ENCODE measurements around the gene INHBB. TPM values are rescaled to one million over a fixed set of nuclear protein-coding genes. Genes with fewer than 3 reads are reported as not detected.
A peak's percentile ranks its signal among the peaks of the same experiment; 100 is the strongest.

The INHBB gene
- total and polyA plus RNA-seq, 9 of the 15 experiments (the other 6 are each of a cell fraction or from before 2014, with no cell fraction given) = not detected

DNA sequence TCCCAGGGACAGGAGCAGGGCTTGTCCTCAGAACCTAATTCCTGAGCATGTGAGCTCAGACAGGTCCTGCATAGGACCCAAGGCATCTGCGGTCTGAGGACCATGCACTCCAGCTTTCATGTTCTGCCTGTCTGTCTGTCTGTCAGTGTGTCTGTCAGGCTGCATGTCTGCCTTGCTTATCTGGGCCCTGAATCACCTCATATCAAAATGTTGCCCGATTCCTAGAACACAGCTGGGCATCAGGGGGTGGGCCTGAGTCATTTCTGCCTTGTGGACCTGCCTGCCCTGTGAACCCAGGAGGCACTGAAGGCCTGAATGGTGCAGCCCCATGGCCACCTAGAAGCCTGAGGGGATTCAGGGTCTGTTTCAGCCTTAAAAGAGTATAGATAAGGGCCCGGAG is 22.1 kb downstream of the INHBB start:
- H3K9me3 ChIP-seq (replicated peaks; ENCODE audit: control insufficient read depth, insufficient read depth, low read depth, low read length) = no peaks in the 10 kb centered on the region
- WGBS (ENCODE audit: insufficient coverage, low coverage, missing lambda C conversion rate) = 0% methylated on average over 3 of the region's 3 CpGs
- H3K4me1 ChIP-seq (replicated peaks in 1 of 2; ENCODE audit: control insufficient read depth in 2 of 2, insufficient read depth in 2 of 2, low read length in 2 of 2) = no peaks in the 10 kb centered on the region
- intact Hi-C loops (cut with micrococcal nuclease) (no loop called here), in situ Hi-C loops (cut with MboI) (no loop called here)
- BruUV-seq (replicated peaks) = no TSS peak
- no peaks in the 10 kb centered on the region for H3K79me2 ChIP-seq (ENCODE audit: control insufficient read depth, insufficient read depth, low read length)
- ATAC-seq (no peak), FAIRE-seq (no peak), DNase-seq (ENCODE audit: extremely low read depth in 1 of 4, low spot score in 3 of 4) (no peak)
- no peak overlapping the region for H3K4me3 ChIP-seq
- H3K9ac ChIP-seq (ENCODE audit: insufficient read depth in 1 of 2, low read depth in 2 of 2, low read length in 2 of 2) = no peak overlapping the region
- no peak overlapping the region for H2AFZ ChIP-seq (ENCODE audit: low read depth, low read length)
- peaks cover 10% of the 10 kb centered on the region; the same call in 1 of the 2 replicates for H4K20me1 ChIP-seq (replicated peaks; ENCODE audit: control insufficient read depth, insufficient read depth, low read length)
- no peaks in the 10 kb centered on the region for H3K36me3 ChIP-seq (ENCODE audit: control insufficient read depth, insufficient read depth, low read length)
- CTCF ChIA-PET (ENCODE audit: low intra/inter-chr PET ratio) = no interaction called here
- peaks cover 6 to 62% of the 10 kb centered on the region in 2 experiments; a peak in 3 of 5 replicates for H3K27me3 ChIP-seq (ENCODE audit: control insufficient read depth in 2 of 2, insufficient read depth in 2 of 2, low read length in 2 of 2)
- no peaks in the 10 kb centered on the region for H3K9me1 ChIP-seq (ENCODE audit: control insufficient read depth, insufficient read depth, low read length)
- no peak overlapping the region for H3K27ac ChIP-seq (ENCODE audit: extremely low read depth, low read depth, low read length)
- POLR2A ChIA-PET = interaction anchor here (0.7 kb wide), 1 partner anchor 1714 kb away, joined by 3 read pairs; no protein-coding TSS in a partner anchor
- H3K4me2 ChIP-seq (ENCODE audit: insufficient read depth, low read length) = no peak overlapping the region
- no peak for TF ChIP-seq MXI1 (IDR thresholded peaks at IDR 0.05; ENCODE audit: low read depth, low read length)
- TF ChIP-seq ZNF586 (CRISPR knock-in tag; conservative IDR thresholded peaks at IDR 0.05) = no peak

DNA sequence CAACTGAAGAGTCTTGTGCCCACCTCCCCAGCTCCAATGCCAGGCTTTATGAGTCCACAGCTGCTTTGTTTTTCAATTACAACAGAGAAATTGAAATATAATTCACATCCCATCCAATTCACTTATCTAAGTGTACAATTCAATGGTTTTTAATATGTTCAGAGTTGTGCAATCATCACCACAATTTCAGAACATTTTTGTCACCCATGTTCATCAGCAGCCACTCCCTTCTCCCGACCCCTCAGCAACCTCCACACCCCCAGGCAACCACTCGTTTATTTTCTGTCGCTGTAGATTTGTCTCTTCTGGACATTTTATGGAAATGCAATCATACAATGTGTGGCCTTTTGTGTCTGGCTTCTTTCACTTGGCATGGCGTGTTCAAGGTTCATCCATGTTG is 23.3 kb downstream of the INHBB start:
- Histone ChIP-seq H4K20me1 (replicated peaks; ENCODE audit: control insufficient read depth, insufficient read depth, low read length) (0 out of 2 replicates have a peak, but pooled peaks cover 10% of the 10 kb centered on the region), H3K9ac (ENCODE audit: insufficient read depth in 1 of 2, low read depth in 2 of 2, low read length in 2 of 2) (no peak overlapping the region), H3K9me3 (replicated peaks; ENCODE audit: control insufficient read depth, insufficient read depth, low read depth, low read length) (no peaks in the 10 kb centered on the region), H3K27me3 (ENCODE audit: control insufficient read depth in 2 of 2, insufficient read depth in 2 of 2, low read length in 2 of 2) (peaks cover 6 to 56% of the 10 kb centered on the region in 2 experiments; a peak in 3 of 5 replicates), H3K79me2 (ENCODE audit: control insufficient read depth, insufficient read depth, low read length) (no peaks in the 10 kb centered on the region), H3K4me2 (ENCODE audit: insufficient read depth, low read length) (no peak overlapping the region), H3K4me1 (replicated peaks in 1 of 2; ENCODE audit: control insufficient read depth in 2 of 2, insufficient read depth in 2 of 2, low read length in 2 of 2) (no peaks in the 10 kb centered on the region), H2AFZ (ENCODE audit: low read depth, low read length) (no peak overlapping the region), H3K9me1 (ENCODE audit: control insufficient read depth, insufficient read depth, low read length) (no peaks in the 10 kb centered on the region), H3K4me3 (no peak overlapping the region), H3K27ac (ENCODE audit: extremely low read depth, low read depth, low read length) (no peak overlapping the region), H3K36me3 (ENCODE audit: control insufficient read depth, insufficient read depth, low read length) (no peaks in the 10 kb centered on the region)
- ATAC-seq = no peak
- intact Hi-C loops (cut with micrococcal nuclease) (no loop called here), in situ Hi-C loops (cut with MboI) (no loop called here)
- TF ChIP-seq CEBPB (tag; IDR thresholded peaks at IDR 0.05) = peak; percentile 61
- TF ChIP-seq CEBPG (CRISPR knock-in tag; IDR thresholded peaks at IDR 0.05) = no peak
- TF ChIP-seq CEBPG (tag; conservative IDR thresholded peaks at IDR 0.05 in 1 of 2, IDR thresholded peaks at IDR 0.05 in 1 of 2) = peak in 1 of 2 experiments; percentile 37; a peak in 1 of 4 replicates
- no peak for TF ChIP-seq HNRNPL (IDR thresholded peaks at IDR 0.05; ENCODE audit: low read depth, low read length)
- no peak for TF ChIP-seq FUS (optimal IDR thresholded peaks at IDR 0.05; ENCODE audit: low read depth, low read length)
- 2% methylated on average over 4 of the region's 4 CpGs for WGBS (ENCODE audit: insufficient coverage, low coverage, missing lambda C conversion rate)
- POLR2A ChIA-PET = no interaction called here
- CTCF ChIA-PET (ENCODE audit: low intra/inter-chr PET ratio) = no interaction called here
- BruUV-seq (replicated peaks) = no TSS peak
- FAIRE-seq = no peak
- DNase-seq (ENCODE audit: extremely low read depth in 1 of 4, low spot score in 3 of 4) = no peak

Data from K562 (cell line).